NCI-H1417 treated with DMSO at 0.1 percent for 48 hours (cell line): Measurements from ENCODE around the gene MUC5AC.

Source experiments
- DNase-seq: peaks from one replicate; lab custom pipeline; 2025; lab: John Stamatoyannopoulos, UW

The MUC5AC gene

DNA sequence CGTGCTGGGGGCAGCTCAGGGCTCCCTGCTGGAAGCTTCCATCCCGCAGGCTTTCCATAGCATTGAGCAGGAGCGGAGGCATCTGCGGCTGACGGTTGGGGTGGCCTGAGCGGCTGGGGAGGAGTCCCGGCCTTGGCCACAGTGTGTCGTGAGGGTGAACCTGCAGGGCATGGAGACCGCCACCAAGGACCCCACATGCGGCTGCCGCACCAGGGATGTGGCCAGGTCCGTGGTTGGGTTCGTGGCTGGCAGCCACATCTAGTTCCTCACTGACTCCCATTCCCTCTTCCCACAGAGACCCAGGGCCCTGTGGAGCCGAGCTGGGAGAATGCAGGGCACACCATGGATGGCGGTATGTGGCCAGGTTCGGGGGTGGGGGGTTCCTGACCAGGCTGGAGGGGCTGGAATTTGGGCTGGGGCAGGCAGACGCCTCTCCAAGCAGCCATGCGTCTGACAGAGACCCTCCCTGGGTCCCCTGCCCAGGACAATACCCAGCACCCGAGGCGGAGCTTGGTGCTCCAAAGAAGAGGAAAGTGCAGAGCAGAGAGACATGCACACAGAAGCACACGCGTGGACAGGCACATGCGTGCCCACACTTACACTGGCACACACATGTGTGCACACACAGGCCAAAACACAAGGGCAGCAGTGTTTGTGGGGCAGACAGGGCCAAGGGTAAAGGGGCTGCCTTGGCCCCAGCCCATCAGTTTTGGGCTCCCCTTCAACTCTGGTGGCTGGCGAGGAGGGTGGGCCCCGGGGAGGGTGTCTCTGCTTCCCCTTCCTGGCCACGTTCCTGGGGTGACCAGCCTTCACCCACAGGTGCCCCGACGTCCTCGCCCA is 67.9 kb downstream of the MUC5AC start:
- no peak for DNase-seq

DNA sequence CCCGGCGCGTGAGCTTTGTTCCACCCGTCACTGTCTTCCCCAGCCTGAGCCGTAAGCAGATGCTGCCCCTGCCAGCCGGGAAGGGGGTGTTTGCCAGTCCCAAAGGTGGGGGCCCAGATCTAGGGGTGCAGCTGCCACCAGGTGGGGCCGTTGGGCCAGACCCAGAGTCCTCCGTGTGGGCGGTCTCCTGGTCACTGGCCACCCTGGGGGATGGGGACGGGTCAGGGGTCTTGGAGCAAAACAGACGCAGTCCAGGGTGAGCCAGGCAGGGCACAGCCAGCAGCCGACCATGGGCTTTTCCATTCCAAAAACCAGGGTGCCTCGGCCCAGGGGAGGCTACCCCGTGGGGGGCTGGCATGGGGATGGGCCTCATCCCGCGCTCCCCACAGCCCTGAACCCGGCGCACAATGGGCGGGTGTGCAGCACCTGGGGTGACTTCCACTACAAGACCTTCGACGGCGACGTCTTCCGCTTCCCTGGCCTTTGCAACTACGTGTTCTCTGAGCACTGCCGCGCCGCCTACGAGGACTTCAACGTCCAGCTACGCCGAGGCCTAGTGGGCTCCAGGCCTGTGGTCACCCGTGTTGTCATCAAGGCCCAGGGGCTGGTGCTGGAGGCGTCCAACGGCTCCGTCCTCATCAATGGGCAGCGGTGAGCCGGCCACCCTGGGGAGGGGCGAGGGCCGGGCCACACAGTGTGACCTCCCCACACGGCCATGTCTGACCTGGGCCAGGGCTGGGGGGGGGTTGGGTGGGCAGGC is 68.7 kb downstream of the MUC5AC start:
- DNase-seq: no peak

DNA sequence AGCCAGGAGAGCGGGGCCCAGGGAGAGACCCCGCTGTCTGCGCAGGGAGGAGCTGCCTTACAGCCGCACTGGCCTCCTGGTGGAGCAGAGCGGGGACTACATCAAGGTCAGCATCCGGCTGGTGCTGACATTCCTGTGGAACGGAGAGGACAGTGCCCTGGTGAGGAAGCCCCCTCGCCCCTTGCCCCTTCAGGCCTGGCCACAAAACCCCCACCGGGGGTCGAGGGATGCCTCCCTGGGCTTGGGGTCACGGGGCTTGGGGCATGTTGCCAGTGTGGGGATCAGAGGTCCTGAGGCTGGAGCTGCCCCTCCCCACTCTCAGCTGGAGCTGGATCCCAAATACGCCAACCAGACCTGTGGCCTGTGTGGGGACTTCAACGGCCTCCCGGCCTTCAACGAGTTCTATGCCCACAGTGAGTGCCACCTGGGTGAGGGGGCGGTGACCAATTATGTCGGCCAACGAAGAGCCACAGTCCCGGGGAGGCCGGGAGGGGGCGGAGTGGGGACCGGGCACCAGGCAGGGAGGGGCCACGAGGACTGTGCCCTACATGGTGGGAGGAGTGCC is 69.3 kb downstream of the MUC5AC start:
- no peak for DNase-seq

DNA sequence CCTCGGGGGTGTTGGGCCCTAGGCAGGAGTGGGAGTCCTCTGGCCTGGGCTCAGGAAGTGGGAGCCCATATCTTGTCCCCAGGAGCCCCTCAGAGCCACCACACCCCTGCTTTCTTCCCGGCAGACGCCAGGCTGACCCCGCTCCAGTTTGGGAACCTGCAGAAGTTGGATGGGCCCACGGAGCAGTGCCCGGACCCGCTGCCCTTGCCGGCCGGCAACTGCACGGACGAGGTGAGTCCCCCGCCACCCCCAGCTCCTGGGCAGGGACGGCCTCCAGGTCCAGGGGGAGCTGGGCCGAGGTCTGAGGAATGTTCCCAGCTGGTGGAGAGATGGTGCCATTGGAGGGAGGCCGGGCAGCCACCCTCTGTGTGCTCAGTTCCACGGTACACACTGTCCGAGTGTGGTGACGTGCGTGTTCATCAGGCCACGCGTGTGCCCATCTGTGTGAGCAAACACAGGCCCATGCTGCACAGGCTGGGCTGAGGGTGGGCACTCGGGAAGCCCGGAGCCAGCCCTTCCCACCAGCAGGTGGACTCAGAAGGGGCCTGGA is 69.9 kb downstream of the MUC5AC start:
- no peak for DNase-seq

DNA sequence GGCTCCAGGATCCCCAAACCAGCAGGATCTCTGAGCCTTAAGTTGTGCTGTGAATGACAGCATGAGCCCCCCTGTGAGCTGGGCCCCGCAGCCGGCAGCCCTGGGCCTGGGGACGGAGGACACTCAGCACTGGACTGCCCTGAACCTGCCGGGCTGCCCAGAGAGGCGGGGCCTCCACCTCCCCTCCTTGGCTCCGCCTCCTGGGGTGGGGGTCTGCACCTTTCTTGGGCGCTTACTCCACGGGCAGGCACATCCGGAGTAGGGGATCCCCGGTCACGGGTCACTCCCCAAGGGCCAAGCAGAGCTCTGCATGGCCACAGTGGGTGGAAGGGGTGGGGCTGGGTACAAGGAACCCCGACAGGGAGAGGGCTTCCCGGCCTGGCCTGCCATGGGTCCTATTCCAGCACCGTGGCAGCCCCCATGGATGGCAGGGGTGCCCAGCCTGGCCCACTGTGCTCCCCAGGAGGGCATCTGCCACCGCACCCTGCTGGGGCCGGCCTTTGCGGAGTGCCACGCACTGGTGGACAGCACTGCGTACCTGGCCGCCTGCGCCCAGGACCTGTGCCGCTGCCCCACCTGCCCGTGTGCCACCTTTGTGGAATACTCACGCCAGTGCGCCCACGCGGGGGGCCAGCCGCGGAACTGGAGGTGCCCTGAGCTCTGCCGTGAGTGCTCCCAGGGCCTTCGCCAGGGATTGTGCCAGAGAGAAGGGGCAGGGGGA is 70.5 kb downstream of the MUC5AC start:
- no peak for DNase-seq

DNA sequence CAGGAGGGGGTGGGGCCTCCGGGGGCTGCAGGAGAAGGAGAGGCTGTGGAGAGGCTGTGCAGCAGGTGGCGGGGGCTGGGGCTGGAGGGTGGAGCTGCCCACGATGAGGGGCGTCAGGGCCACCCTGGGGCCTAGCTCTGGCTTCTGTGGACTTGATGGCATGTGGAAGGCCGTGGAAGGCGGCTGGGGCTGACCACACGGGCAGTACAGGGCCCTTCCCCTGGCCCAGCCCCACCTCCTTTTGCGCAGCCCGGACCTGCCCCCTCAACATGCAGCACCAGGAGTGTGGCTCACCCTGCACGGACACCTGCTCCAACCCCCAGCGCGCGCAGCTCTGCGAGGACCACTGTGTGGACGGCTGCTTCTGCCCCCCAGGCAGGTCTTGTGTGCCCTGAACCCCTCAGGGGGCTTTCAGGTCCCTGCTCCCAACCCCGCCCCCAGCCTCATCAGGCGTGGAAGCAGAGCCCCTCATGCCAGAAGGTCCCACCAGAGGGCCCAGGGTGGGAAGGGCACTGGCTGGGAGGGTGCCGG is 71.2 kb downstream of the MUC5AC start:
- DNase-seq: no peak

DNA sequence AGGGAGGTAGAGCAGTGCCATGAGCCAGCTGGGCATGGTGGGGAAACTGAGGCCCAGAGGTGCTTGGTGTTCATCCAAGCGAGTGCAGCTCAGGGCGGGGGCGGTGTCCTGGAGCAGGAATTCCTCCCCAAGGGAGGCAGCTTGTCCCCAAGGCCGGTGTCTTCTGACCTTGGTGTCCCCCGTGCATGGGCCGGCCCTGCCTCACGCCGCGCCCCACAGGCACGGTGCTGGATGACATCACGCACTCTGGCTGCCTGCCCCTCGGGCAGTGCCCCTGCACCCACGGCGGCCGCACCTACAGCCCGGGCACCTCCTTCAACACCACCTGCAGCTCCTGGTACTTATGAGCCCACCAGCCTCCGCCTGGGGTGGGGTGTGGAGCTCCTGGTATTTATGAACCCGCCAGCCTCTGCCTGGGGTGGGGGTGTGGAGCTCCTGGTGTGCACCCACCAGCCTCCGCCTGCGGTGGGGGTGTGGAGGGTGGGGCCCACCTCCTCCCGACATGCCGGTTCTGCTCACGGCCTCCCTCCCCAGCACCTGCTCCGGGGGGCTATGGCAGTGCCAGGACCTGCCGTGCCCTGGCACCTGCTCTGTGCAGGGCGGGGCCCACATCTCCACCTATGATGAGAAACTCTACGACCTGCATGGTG is 71.8 kb downstream of the MUC5AC start:
- no peak for DNase-seq

DNA sequence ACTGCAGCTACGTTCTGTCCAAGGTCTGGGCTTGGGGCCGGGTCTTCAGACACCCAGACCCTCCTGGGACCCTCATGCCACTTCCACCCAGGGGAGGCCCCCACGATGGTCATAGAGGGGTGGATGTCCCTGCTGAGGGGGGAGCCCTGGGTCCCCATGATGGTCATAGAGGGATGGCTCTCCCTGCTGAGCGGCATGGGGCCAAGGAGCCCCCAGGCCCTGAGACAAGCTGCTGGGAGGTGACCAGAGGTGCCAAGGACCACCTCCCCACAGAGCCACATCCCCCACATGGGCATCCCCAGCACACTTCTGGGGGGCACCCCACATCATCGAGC is 72.3 kb downstream of the MUC5AC start:
- DNase-seq: no peak

DNA sequence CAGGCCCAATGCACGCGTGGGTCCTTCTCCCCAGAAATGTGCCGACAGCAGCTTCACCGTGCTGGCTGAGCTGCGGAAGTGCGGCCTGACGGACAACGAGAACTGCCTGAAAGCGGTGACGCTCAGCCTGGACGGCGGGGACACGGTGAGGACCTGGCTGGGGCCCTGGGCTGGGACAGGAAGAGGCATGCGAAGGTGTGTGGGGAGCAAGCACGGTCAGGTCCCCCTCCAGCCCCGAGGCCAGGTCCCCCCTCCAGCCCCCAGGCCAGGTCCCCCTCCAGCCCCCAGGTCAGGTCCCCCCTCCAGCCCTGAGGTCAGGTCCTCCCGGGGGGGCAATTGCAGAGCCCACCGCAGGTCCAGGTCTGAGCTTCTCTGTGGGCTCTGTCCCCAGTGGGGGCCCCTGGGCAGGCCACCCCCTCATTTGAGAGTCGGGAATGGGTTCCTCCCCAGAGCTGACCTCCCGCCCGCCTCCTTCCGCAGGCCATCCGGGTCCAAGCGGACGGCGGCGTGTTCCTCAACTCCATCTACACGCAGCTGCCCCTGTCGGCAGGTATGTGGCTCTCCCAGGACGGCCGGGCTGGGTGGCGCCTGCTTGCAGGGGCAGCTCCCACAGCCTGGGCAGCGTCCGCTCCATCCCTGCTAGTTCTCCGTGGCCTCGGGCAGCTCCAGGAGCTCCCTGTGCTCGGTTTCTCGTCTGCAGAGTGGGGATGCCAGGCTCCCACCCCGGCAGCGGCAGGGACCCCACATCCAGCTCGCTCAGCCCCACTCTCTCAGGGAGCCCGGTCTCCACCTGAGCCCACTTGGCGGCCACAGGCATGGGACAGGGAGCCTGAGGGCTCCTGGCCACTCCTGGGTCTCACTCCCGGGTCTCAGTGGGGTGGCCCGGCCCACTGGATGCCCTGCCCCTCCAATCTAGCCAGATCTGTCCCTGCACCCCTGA is 73.0 kb downstream of the MUC5AC start:
- DNase-seq: no peak

DNA sequence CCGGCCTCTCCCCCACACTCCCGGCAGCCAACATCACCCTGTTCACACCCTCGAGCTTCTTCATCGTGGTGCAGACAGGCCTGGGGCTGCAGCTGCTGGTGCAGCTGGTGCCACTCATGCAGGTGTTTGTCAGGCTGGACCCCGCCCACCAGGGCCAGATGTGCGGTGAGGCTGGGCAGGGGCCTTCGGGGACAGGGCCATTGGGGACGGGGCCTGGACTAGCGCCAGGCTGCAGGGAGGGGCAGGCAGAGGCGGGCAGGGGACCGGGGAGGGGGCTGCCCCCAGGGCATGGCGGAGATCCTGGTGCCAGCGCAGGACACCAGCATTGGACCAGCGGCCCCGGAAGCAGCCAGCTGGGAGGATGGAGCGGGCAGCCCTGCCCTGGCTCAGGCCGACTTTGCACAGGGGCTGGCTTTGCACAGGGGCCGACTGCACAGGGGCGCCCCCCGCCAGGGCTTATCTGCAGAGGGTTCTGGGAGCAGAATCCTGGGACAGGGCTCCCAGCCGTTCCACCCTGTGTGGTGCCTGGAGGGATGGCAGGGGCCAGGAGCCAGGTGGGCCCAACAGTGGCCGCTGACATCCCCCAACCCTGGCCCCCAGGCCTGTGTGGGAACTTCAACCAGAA is 73.8 kb downstream of the MUC5AC start:
- DNase-seq: no peak

DNA sequence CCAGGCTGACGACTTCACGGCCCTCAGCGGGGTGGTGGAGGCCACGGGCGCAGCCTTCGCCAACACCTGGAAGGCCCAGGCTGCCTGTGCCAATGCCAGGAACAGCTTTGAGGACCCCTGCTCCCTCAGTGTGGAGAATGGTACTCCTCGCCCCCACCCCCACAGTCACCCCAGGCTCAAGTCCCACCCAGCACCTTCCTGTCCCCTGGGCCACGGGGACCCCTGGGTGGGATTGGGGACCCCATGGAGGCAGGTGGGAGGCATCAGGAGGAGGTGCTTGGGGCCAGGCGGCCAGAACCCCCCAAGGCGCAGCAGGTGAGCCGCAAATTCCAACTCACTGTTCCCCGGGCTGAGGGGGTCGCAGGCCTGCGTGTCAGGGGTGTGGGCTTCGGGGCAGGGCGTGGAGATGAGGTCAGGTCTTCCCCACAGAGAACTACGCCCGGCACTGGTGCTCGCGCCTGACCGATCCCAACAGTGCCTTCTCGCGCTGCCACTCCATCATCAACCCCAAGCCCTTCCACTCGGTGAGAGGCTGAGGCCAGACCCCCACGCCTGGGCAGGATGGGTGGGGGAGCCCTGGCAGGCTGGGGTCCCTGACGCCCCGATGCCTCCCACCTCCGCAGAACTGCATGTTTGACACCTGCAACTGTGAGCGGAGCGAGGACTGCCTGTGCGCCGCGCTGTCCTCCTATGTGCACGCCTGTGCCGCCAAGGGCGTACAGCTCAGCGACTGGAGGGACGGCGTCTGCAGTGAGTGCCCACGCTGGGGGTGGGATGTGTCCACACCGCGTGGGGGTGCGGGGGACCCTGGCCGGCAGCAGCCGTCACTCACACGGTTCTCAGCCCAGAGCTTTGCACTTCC is 74.5 kb downstream of the MUC5AC start:
- DNase-seq: no peak

DNA sequence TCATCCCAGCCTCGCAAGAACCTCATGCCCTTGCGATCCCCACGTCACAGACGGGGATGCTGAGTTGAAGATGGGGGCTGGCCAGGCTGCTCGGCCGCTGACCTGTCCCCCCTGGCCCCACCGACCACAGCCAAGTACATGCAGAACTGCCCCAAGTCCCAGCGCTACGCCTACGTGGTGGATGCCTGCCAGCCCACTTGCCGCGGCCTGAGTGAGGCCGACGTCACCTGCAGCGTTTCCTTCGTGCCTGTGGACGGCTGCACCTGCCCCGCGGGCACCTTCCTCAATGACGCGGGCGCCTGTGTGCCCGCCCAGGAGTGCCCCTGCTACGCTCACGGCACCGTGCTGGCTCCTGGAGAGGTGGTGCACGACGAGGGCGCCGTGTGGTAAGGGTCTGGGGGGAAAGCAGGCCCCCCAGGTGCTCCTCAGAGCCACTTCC is 75.1 kb downstream of the MUC5AC start:
- DNase-seq: no peak

DNA sequence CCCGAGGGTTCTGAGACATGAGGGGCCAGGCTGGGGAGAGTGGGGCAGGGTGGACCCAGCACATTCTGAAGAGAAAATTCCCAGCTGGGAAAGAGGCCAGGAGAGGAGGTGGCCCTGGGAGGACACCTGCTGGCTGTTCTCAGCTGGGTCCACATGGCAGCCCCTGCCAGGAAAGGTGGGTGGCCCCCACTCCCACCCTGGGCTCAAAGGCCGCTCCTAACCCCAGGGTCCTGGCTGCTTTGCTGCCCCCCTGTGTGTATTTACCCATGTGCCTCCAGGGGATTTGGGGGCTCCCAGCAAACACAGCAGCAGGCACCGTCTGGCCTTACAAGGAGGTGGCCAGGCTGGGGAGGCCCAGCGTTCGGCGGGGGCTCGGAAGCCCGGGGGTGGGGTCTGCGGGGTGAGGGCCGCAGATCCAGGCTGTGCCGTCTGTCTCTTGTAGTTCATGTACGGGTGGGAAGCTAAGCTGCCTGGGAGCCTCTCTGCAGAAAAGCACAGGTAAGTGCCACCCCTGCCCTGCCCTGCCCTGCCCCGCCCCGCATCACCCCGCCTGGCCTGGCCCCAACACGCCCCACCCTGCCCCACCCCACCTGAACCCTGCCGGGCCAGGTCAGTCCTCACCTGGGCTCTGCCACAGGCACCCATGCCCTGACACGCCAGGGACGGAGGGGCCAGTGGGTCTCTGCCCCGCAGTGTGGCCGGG is 75.7 kb downstream of the MUC5AC start:
- DNase-seq: no peak

DNA sequence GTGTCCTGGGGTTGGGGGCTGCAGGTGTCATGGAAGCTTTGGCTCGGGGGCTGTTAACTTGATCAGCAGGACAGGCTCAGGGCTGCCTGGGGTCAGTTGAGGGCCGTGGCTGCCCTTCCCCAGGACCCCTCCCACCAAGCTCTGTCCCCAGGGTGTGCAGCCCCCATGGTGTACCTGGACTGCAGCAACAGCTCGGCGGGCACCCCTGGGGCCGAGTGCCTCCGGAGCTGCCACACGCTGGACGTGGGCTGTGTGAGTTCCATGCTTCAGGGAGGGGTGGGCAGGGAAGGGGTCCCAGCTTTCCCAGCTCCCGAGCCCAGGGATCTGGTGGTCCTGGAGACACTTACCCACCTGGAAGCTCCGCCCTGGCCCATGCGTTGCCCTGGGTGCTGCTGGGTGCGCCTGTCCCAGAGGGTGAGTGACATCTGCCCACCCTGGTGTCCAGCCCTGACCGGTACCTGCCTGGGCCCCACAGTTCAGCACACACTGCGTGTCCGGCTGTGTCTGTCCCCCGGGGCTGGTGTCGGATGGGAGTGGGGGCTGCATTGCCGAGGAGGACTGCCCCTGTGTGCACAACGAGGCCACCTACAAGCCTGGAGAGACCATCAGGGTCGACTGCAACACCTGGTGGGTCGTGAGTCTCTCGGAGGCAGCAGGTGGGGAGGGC is 76.4 kb downstream of the MUC5AC start:
- no peak for DNase-seq

DNA sequence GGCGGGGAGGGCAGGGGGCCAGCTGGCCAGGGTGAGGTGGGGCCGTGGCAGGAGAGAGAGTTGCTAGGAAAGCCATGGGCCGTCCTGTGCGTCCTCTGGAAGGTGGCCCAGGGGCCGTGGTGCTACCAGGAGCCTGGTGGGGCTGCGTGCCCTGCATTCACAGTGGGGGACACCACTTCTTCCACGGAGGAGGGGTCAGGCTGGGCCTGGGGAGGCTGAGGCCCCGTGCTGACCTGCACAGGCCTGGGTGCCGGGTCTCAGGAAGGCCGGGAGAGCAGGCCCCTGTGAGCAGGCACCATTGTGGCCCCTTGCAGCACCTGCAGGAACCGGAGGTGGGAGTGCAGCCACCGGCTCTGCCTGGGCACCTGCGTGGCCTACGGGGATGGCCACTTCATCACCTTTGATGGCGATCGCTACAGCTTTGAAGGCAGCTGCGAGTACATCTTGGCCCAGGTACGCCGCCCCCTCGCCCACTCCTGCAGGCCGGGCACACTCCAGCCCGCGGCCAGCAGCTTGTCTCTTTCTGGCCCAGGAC is 77.1 kb downstream of the MUC5AC start:
- DNase-seq: no peak

DNA sequence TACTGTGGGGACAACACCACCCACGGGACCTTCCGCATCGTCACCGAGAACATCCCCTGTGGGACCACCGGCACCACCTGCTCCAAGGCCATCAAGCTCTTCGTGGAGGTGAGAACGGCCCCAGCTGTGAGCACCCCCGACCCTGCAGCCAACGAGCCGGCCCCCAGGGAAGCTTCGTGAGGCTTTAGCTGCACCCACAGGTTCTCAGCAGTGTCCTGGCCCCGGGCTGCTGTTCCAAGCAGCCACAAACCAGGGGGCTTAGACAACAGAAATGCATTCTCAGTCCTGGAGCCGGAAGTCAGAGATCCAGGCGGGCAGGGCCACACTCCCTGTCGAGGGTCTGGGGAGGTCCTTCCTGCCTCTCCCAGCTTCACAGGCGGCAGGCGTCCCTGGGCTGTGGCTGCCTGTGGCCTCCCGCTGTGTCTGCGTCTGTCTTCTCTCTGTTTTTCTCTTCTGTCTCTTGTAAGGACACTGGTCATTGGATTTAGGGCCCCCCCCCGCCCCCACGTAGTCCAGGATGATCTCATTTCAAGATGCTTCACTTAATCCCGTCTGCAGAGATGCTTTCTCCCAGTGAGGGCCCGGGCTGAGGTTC is 77.7 kb downstream of the MUC5AC start:
- no peak for DNase-seq

DNA sequence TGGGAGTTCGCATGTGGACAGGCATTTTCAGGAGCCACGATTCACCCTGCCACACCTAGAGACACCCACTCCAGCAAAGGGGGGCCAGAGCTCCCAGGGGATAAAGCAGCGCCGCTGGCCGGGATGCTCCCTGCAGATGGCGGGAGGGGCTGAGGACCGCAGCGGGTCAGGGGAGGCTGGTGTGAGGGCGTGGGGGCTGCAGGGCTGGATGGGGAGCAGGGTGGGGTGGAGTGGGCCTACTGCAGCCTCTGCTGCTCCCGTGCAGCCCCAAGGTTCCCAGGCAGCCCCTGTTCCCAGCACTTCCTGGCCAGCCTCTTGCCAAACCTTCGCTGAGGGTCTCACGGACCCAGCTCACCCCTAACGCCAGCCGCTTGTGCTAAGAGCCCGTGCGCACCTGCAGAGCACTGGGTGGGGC is 78.2 kb downstream of the MUC5AC start:
- DNase-seq: no peak
